CD4-positive, alpha-beta T cell treated with Interleukin-2 at 100 ng/mL for 4 hours (primary cell): ENCODE data around the gene LAD1.

Experiments used
- DNase-seq: peaks from one replicate; pipeline ENCODE4 v3.0.0-alpha.2; 2020; ENCODE audit warnings: low spot score

The LAD1 gene

DNA sequence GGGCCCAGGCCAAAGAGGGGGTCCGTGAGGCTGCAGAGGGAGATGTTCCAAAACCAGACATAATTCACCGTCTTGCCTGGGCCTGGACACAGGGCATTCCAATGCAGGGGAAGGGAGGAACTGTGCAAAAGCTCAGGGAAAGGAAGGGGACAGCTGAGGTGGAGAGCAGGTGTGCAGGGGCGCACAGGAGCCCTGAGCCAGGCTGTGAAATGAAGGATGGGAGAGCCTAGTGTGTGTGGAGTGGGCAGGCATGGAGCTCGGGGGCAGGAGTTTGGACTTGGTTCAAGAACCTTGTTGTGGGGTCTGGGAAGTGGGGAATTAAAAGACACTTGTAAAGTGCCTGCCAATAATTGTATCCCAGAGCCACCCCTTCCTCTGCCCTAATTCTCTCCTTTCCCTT is 20.1 kb upstream of the LAD1 start:
- DNase-seq = no peak

DNA sequence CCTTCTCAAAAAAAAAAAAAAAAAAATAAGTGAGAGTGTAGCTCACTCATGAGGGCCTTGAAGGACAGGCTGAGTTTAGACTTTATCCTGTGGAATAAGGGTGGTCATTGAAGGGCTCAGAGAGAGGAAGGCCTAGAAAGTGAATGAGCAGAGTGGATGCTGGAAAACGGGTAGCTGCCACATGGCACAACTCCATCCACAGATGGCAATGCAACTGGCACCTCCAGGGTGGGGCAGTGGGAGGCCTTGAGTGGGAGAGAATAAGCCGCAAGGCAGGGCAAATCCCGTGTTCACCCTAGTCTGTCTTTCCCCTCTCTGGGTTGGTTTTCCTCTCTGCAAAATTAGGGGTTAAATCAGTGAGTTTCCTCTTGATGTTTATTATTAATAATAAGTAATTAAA is 19.3 kb upstream of the LAD1 start:
- DNase-seq = no peak

DNA sequence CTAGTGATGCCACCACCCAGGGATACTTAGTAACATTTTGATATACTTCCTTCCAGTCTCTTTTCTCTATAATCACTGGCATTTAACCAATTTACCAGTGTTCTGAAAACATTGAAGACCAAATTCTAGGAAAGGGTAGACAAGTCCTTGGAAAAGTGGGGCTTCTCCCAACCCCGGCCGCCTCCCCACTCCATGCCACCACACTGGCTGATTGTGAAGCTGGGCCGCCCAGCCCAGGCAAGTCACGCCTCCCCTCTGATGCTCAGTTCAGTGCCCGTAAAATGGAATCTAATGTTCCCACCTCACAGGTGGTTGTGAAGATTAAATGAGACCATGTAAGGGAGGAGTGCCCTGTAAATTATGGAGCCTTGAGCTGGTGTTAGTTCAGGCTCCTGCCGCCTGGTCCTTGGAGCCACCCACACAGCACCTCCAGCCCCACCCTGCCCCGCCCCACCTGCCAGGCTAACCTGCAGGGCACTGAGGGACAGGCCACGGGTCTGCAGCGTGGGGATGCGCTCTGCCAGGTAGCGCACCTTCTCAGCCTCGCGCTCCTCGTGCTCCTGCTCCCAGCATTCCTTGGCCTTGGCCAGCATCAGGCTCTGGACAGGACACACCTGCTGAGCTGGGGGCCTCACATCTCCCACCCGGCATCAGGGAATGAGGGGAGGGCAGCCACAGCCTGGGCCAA is 15.1 kb upstream of the LAD1 start:
- DNase-seq = no peak

DNA sequence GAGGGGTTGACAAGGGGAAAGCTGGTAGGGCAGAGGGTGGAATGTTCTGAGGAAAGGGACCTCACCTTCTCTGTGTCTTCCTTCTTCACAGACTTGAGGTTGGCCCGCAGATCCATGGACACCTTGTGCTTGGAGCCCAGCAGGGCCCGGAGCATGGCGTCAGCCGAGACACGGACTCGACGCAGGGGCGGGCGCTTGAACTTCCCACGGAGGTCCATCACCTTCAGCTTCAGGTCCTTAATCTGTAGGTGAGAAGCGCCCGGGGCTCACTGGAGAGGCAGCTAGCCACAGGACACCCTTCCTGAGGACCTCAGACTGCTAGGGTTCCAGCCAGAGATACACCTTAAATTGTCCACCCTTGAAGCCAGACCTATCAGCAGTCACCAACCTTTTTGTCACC is 12.2 kb upstream of the LAD1 start:
- DNase-seq = no peak

DNA sequence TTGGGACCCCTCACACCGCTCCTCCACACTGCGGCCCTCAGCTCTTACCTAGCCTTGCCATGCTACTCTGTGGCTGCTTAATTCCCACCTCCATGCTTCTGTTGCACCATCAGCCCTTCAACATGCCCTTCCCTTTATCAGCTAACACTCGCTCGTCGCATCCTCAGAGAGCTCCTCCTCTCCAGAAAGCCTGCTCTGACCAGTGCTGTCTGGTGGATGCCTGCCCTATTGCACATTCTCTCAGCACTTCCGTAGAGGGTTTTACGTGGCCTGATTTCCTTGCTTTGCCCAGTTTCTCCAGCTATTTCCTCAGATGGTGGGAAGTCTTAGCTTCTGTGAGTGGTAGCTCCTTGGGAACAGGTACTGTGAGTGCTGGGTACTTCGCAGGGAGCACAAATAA is 10.3 kb upstream of the LAD1 start:
- no peak for DNase-seq

DNA sequence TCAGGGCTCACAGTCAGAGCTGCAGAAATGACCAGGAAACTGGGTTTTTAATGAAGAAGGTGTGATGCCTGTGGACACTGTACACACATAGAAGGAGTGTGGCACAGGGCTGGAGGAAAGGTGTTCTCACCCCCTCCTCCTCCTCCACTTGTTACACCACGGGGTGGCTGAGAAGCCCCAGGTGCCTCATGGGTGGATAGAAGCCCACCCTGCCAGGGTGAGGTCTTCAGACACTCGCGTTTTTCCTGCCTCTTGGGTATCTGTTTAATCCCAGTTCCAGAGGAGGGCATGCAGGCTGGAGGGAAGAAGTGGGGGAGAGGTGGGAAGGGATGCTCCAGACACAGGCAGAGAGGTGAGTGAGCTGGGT is 9.7 kb upstream of the LAD1 start:
- DNase-seq = no peak

DNA sequence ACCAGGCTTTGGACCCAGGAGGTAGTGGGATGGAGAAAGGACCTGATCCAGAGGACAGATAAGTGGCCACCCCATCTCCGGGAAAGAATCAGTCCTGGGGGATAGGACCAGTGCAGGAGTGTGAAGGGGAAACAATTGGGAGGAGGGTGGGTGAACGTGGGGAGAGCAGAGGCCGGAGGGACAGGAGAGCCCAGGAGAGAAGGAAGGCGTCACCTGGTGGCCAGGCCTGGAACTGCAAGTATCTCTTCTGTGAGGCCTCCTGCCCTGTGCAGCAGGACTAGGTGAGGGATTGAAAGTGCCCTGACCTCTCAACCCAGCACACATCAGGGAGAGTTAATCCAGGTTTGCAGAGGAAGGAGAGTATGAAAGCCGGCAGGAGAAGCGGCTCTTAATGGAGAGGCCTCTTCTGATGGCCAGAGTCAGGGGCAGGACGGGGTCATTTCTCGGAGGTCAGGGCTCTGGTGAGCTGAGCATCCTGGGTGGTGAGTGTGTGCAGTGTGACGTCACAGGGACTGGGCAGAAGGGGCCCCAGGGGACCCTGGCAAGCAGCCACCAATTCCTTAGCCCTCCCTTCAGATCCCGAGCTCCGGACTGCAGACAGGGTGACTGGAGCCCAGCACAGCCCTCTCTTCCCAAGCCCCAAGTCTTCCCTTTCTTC is 9.2 kb upstream of the LAD1 start:
- peak; percentile 56 for DNase-seq

DNA sequence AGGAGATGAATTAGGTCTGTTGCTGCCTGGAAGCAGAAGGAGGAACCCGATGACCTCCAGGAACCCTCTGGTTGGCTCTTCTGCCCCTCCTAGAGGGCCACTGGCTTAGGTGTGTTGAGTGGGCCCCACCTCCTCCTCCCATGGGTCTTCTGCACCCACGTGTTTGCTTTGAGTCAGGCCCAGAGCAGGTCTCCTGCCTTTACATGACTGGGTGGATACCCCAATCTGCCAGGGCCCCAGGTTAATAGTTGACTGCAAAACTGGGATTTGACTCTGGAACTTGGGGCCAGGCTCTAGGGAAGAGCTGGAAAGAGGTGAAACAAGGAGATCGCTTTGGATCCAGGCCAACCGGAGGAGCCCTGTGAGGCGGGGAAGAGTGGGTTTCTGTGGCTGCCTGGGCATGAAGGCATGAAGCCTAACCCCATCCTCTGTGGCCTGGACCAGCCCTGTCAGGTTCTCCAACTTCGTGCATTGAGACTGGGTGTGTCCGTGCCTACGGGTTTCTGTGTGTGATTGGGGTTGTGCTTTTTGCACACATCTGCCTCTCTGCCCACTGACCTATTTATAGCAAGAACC is 7.8 kb upstream of the LAD1 start:
- DNase-seq = no peak

DNA sequence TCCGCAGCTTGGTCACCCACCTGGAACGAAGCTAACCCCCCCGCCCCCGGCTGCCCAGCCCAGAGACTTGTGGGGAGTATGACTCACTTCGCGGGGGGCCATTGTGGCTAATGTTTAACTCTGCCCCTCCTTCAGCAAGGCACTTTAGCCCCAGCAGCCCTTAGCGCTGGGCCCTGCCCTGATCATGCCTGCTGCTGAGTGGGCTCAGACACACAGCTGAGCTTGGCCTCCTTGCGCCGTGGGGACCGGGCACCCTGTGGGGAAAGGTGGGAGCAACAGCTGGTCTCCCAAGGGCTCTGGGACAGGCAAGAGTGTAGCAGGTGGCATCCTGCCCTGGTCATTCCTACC is 6.3 kb upstream of the LAD1 start:
- no peak for DNase-seq

DNA sequence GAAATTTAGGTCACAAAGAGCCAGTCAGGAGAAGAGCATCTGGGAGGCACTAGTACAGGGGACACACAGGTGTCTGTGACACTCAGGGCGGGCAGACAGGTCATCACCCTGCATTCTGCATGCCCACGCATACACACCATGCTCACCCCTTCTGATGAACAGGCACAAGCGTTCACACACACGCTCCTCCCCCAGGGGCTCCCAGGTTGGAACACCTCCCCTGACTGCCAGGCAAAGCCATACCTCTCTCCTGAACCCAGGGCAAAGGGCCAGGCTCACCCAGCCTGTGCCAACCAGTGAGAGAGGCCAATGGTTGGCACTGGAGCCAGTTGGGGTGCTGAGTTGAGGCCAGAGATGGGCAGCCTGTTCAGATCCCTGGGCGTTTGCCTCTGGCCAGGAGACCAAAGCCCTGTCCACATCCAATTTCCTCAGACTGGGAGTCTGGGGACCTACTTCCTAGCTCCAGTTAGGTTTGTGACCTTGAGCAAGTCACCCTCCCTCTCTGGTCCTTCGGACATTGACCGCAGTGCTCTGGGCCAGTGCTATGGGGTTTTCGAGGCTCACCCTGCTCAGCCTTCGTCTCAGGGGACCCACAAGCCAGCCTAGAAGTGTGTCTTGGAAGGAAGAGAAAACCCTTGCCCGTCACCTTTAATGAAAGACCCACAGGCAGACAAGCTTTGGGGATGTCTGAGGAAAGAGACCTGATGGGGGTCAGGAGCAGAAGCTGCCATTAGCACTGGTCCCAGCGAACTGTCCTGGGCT is 5.8 kb upstream of the LAD1 start:
- DNase-seq = no peak

DNA sequence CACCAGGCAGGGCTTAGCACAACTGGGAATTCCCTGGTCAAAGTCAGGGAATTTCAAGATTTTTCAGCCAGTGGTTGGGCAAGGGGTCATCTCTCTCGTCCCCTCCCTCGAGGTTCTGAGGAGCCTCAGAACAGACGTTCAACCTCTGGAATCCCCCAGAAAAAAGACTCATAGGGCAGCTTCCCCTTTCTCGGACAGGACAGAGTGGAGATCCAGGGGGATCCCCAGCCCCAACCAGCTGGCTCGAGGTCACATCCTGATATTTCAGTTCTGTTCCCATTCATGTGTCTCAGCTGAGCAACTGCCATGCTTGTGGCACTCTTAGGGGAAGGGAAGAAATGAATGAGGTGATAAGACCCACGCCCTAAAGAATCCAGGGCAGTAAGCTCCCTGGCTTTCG is 4.9 kb upstream of the LAD1 start:
- no peak for DNase-seq

DNA sequence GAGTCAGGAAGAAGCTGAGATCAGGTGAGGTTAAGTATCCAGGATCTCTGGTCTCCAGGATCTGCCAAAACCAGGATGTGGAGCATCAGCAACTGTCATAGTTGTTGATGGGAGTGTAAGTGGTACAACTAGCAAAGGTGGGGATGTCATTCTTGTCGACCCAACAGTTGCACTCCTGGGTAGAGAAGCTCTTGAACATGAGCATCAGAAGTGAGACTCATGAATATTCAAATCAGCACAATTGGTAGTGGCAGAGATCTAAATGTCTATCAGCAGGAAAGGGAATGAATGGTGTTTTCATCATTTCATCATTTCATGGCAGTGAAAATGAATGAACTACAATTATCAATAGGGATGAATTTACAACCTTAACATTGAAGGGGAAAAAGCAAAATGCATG is 4.2 kb upstream of the LAD1 start:
- DNase-seq = no peak

DNA sequence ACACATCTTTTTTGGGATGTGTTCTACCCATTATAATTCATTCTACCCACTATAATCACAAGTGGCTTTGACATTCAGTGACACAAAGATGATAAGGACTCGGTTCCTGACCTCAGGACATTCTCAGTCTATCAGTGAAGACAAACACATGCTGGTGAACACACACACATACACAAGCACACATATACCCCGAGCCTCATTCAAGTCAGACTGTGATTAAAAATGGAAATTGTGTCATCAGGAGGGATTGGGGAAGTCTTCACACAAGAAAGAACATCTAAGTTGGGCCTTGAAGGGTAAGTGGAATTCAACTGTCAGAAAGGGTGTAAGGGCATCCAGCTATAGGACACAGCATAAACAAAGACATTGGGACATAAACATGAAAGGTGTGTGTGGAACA is 2.6 kb upstream of the LAD1 start:
- DNase-seq = no peak

DNA sequence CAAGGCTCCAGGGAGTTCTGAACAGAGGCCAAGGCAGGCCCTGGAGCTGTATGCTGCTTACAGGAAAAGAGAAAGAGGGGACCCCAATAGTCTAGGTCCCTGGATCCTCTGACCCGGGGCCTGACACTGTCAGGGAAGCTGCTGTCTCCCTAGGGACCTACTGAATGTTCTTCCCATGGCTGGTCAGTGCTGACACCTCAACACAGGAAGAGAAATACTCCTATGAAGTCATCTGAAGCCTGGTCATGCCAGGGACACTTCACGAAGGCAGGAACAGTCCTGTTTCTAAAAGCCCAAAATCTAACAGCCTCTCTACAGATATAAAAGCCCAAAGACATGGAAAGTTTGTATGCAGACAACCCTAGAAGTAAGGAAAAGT is 1.7 kb upstream of the LAD1 start:
- DNase-seq = no peak

DNA sequence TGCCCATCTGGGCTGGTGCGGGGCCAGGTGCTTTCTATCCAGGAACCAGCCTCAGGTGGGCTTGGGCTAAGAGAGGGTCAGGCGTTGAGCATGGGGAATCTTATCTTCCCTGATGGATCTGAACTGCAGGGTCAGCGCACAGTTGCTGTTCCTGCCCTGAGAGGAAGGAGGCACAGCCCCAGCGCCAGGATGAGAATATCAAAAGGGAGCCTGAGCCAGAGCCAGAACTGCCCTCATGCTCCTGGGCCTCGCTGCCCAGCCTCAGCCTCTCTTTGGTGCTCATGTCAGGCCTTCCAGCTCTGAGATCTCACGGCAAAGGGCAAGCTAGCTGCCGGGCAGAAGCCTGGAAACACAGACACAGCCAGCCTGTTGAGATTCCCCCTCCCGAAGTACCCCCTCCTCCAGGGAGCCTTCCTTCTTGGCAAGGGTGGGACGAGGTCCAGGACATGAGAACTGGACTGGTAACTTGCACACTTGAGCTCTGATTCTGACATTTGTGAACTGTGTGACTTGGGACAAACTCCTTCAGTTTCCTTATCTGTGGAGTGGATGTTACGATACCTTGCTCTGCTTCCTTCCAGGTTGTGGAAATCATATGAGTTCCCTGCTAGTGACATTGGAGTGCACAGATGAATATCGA is 1.2 kb upstream of the LAD1 start:
- no peak for DNase-seq

DNA sequence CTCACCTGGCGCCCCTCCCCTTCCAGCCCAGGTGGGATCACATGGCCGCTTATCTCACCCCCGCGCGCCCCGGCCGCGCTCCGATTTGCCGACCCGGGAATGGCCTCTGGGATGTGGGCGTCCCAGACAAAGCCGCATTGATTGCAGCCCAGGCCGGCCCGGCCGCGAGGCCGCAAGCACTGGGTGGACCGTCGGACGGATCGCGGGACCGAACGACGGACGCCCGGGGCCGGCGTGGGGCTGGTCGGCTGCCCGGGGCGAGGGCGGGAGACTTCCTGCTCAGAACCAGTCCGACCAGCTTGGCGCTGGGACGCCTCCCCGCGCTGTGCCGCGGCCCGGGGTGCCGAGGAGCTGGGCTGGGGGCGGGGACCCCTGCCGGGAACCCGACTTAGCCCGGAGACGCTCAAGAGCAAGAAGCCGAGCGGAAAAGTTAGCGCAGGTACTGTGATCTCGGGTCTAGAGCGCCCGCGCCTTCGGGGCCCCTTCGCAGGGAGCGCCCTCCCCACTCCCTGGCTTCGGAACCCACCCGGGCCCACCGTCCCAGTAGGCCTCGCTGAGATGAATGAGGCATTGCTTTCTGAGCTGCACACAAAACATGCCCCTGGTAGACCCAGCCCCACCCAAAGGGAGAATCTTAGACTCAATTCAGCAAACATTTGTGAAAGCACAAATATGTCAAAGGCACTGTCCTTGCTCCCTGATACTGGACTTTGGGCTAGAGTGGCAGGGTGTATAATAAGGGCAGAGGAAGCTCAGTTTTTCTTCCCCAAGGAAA is 415 bp upstream of the LAD1 start:
- no peak for DNase-seq

DNA sequence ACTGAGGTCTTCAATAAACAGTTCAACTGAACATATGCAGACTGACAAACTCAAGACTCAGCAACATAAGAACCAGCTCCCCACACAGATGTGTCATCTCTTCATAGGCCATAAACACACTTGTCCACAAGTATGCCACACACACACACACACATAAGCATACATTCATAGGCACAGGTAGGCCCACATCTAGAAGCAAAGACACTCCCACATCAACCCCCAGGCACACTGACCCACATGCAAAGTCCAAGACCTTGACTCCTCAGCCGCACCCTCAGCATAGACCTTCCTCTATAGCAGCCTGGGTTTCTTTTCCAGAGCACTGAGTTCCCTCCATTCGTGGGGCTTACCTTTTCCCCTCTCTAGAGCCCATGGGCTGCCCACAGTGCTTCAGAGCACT is 1.4 kb downstream of the LAD1 start:
- DNase-seq = no peak

DNA sequence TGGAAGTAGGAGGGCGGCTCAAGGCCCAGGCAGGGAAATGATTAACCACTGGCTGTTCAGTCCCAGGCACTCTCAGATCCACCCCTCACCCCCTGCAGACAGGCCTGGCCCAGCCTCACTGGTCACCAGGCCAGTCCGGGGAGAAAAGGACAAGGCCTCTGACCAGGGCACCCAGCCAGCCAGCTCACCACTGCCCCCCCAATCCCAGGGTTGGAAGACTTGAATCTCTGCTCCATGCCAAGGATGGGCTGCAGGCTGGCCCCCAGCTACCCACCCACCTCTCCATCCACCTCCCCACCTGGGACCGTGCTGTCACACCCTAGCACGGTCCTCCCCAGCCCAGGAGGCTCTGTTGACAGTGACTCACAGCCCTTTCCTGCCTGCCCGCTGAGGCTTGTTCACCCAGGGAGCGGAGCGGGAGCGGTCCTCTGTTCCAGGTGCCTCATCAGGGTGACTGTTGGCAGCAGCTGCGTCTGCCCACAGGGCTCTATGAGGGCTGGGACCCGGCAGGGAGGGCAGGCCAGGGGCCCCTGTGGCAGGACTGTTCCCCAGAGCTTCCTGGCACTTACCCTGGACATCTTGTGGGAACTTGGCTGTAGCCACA is 2.2 kb downstream of the LAD1 start:
- no peak for DNase-seq

DNA sequence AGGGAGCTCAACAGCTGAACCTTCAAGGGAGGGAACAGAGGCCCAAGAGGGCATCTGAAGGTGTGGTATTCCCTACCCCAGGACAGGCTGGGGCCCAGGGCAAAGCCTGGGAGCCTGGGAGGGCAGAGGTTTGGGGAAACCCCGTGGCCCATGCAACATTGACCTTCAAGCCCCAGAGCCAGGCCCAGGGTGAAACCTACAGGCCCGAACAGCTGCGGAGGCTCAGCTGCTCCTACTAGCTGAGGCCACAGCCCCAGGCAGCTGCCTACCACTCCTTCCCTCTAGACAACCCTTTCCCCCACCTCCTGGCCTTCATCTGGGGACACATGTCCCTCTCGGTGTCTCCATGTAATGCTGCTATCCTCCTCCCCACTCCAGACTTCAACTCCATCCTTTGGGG is 3.2 kb downstream of the LAD1 start:
- DNase-seq = no peak

DNA sequence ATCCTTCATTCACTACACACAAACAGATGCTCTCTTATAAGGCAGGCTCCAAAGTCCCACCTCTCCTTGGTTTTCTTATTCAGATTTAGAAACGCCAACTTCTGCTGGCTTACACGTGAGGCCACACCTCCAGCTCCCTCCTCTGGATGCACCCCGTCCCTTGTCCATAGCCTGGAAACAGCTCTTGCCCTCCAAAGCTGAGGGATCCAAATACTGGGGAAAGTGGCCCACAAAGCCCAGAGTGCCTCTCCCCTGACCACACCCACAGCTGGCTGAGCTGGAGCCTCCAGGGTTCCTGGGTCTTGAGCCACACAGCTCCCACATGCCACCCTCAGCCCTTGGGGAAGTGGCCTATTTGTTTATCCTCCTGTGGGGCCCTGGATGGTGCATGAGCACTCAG is 4.5 kb downstream of the LAD1 start:
- no peak for DNase-seq

DNA sequence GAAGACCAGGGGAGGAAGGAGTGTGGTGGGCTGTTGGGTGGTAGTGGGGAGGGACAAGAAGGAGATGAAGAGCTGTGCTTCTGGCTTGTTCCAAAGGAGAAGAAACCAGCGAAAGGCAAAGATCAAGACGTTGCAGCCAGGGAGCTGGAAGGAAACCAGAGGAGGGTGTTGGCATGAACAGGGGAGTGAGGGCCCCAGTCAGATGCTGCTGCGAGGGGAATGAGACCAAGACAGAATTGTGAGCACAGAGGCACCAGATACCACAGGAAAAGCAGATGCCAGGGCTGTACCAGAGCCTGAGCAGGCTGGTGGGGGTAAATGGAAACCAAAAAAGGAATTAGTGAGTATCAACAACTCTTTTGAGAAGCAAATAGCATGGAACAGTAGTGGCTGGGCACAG is 6.0 kb downstream of the LAD1 start:
- DNase-seq = no peak
